ENCODE results near the gene CALCB.

CALCB gene

GRCh38 chr11:15074206-15075161 is 1.1 kb downstream of the CALCB start:
- peak; percentile 86 for DNase-seq (ENCODE audit: low read depth)

- DNase-seq (ENCODE audit: low read depth) = no peak
Measured at GRCh38 chr11:15075162-15075526, 1.8 kb downstream of the CALCB start.

- no peak for DNase-seq (ENCODE audit: low read depth)
Measured at GRCh38 chr11:15091175-15091574, 17.8 kb downstream of the CALCB start.

- no peak for DNase-seq (ENCODE audit: low read depth)
Measured at GRCh38 chr11:15091625-15092024, 18.2 kb downstream of the CALCB start.

- DNase-seq (ENCODE audit: low read depth) = no peak
Measured at GRCh38 chr11:15093432-15093831, 20.0 kb downstream of the CALCB start.

GRCh38 chr11:15095736-15096228 is 22.4 kb downstream of the CALCB start:
- DNase-seq (ENCODE audit: low read depth) = no peak

GRCh38 chr11:15097411-15097810 is 24.0 kb downstream of the CALCB start:
- no peak for DNase-seq (ENCODE audit: low read depth)

GRCh38 chr11:15099267-15099666 is 25.9 kb downstream of the CALCB start:
- no peak for DNase-seq (ENCODE audit: low read depth)

- peak; percentile 39 for DNase-seq (ENCODE audit: low read depth)
Measured at GRCh38 chr11:15101072-15101709, 27.8 kb downstream of the CALCB start.

GRCh38 chr11:15104166-15104565 is 30.8 kb downstream of the CALCB start:
- DNase-seq (ENCODE audit: low read depth) = no peak

GRCh38 chr11:15106201-15106965 is 33.0 kb downstream of the CALCB start:
- DNase-seq (ENCODE audit: low read depth) = no peak

GRCh38 chr11:15107730-15108515 is 34.5 kb downstream of the CALCB start:
- DNase-seq (ENCODE audit: low read depth) = no peak

- DNase-seq (ENCODE audit: low read depth) = no peak
Measured at GRCh38 chr11:15108592-15109130, 35.3 kb downstream of the CALCB start.

GRCh38 chr11:15109602-15110001 is 36.2 kb downstream of the CALCB start:
- no peak for DNase-seq (ENCODE audit: low read depth)

GRCh38 chr11:15111215-15111614 is 37.8 kb downstream of the CALCB start:
- no peak for DNase-seq (ENCODE audit: low read depth)

- no peak for DNase-seq (ENCODE audit: low read depth)
Measured at GRCh38 chr11:15112131-15112541, 38.7 kb downstream of the CALCB start.

- DNase-seq (ENCODE audit: low read depth) = no peak
Measured at GRCh38 chr11:15113381-15113780, 40.0 kb downstream of the CALCB start.

GRCh38 chr11:15114501-15115475 is 41.4 kb downstream of the CALCB start, which contains the start of gene INSC:
Gene INSC (plus strand): TSS chr11:15114923. CDS start chr11:15149175, 34,252 bp downstream.
- DNase-seq (ENCODE audit: low read depth) = no peak

GRCh38 chr11:15115686-15116085 is 42.3 kb downstream of the CALCB start:
- no peak for DNase-seq (ENCODE audit: low read depth)

GRCh38 chr11:15117751-15118150 is 44.4 kb downstream of the CALCB start:
- DNase-seq (ENCODE audit: low read depth) = no peak
